Endothelial cell of umbilical vein (primary cell): ENCODE measurements around the gene ZMYND11. TPM values are rescaled to one million over a fixed set of nuclear protein-coding genes. Genes with fewer than 3 reads are reported as not detected.

Experiments used
- BruUV-seq: library from RNA; stranded (reverse); fragments of 400-500 nt; replicated peaks from 2 replicates; lab custom pipeline; 2021; lab: Mats Ljungman, UMichigan
- CTCF ChIA-PET: fragments of 300-600, 350-600 bp; sonication (Branson Sonifier 250); formaldehyde crosslinking; loops from one replicate; lab custom pipeline; 2021; ENCODE audit warnings: antibody characterized with exemption, inconsistent platforms; lab: Charles Lee
- POLR2A ChIA-PET: fragments of 300-600, 350-600 bp; sonication (Branson Sonifier 250); formaldehyde crosslinking; loops from one replicate; lab custom pipeline; 2021; ENCODE audit warnings: antibody characterized with exemption, inconsistent platforms; lab: Charles Lee
- DNase-seq: peaks from one replicate; pipeline ENCODE4 v3.0.0-alpha.2; 2011; ENCODE audit warnings: low read depth, low spot score
- FAIRE-seq: peaks from 2 replicates; lab custom pipeline; 2011; peaks lifted over from hg19 to GRCh38; lab: Jason Lieb, UNC
- H2AFZ ChIP-seq: 2 replicates; pipeline ENCODE4 v1.6.0; 2012; ENCODE audit warnings: low read depth, low read length, control low read depth, inconsistent platforms
- H3K27ac ChIP-seq: 2 replicates; pipeline ENCODE4 v1.5.1; 2011; ENCODE audit warnings: low read depth, mild to moderate bottlenecking, control low read depth, low read length, moderate library complexity; ENCODE audit not compliant: insufficient read depth
- H3K27me3 ChIP-seq, 2 experiments: 2 replicates each; pipeline versions ENCODE4 v1.6.0 to v1.6.1; 2011; ENCODE audit warnings: low read length in 2 of 2, mixed read lengths in 1 of 2; ENCODE audit not compliant: control insufficient read depth in 2 of 2, insufficient read depth in 2 of 2
- H3K36me3 ChIP-seq, 2 experiments: 2 replicates in 1 of 2; 3 replicates in 1 of 2; pipeline ENCODE4 v1.5.1; 2011; ENCODE audit warnings: low read length in 2 of 2, mild to moderate bottlenecking in 1 of 2, moderate library complexity in 1 of 2; ENCODE audit not compliant: control insufficient read depth in 2 of 2, insufficient read depth in 2 of 2; ENCODE audit errors: extremely low read depth in 1 of 2
- H3K4me1 ChIP-seq: 3 replicates; pipeline ENCODE4 v1.5.1; 2011; ENCODE audit warnings: mild to moderate bottlenecking, low read length; ENCODE audit not compliant: control insufficient read depth, insufficient read depth; ENCODE audit errors: extremely low read depth
- H3K4me2 ChIP-seq: 2 replicates; pipeline ENCODE4 v1.6.1; 2011; ENCODE audit warnings: low read length, control low read depth, mixed read lengths; ENCODE audit not compliant: insufficient read depth
- H3K4me3 ChIP-seq, 3 experiments: fragments of 200-600 bp in 1 of 3; sonication (generic), shearing (Covaris generic) in 1 of 3; replicated peaks in 1 of 3; 2 replicates each; pipeline ENCODE4 v1.5.1; 2011 to 2016; ENCODE audit warnings: control low read depth in 3 of 3, low read length in 3 of 3, mild to moderate bottlenecking in 2 of 3, inconsistent platforms in 1 of 3, low read depth in 1 of 3, moderate library complexity in 1 of 3; ENCODE audit not compliant: insufficient read depth in 1 of 3
- H3K79me2 ChIP-seq: 2 replicates; pipeline ENCODE4 v1.6.0; 2012; ENCODE audit warnings: low read length, inconsistent platforms; ENCODE audit not compliant: control insufficient read depth, insufficient read depth
- H3K9ac ChIP-seq: replicated peaks from 2 replicates; pipeline ENCODE3; 2011; ENCODE audit warnings: low read length, control low read depth; ENCODE audit not compliant: insufficient read depth; ENCODE audit errors: extremely low read depth
- H3K9me1 ChIP-seq: replicated peaks from 3 replicates; pipeline ENCODE4 v1.6.0; 2011; ENCODE audit warnings: mild to moderate bottlenecking, low read length; ENCODE audit not compliant: control insufficient read depth, insufficient read depth; ENCODE audit errors: extremely low read depth
- H3K9me3 ChIP-seq: replicated peaks from 2 replicates; pipeline ENCODE4 v1.5.1; 2012; ENCODE audit warnings: low read length, inconsistent platforms; ENCODE audit not compliant: control insufficient read depth, insufficient read depth
- H4K20me1 ChIP-seq: replicated peaks from 2 replicates; pipeline ENCODE3; 2011; ENCODE audit warnings: mild to moderate bottlenecking, low read length; ENCODE audit not compliant: control insufficient read depth, insufficient read depth; ENCODE audit errors: extremely low read depth
- CTCF ChIP-seq, 2 donors: IDR thresholded peaks; 1 replicate in 1 of 2; 2 replicates in 1 of 2; pipeline ENCODE4 v1.5.1; 2011; ENCODE audit warnings: low read length in 2 of 2, mild to moderate bottlenecking in 2 of 2, moderate library complexity in 2 of 2, control low read depth in 1 of 2, inconsistent platforms in 1 of 2, low read depth in 1 of 2; ENCODE audit not compliant: insufficient read depth in 1 of 2; ENCODE audit errors: extremely low read depth in 1 of 2
- EZH2 ChIP-seq: IDR thresholded peaks from 2 replicates; pipeline ENCODE4 v1.6.1; 2012; ENCODE audit warnings: borderline replicate concordance, low read depth, mild to moderate bottlenecking, moderate library complexity, low read length, inconsistent platforms; ENCODE audit not compliant: severe bottlenecking
- FOS ChIP-seq: IDR thresholded peaks from 2 replicates; pipeline ENCODE4 v1.6.1; 2011; ENCODE audit warnings: mild to moderate bottlenecking, low read length, moderate library complexity, borderline replicate concordance; ENCODE audit not compliant: insufficient read depth
- GATA2 ChIP-seq: IDR thresholded peaks from 2 replicates; pipeline ENCODE4 v1.7.0; 2011; ENCODE audit warnings: low read depth, mild to moderate bottlenecking, moderate library complexity, mixed read lengths, low read length; ENCODE audit not compliant: insufficient read length, insufficient read depth
- JUN ChIP-seq: IDR thresholded peaks from 2 replicates; pipeline ENCODE4 v1.6.1; 2011; ENCODE audit warnings: borderline replicate concordance, low read depth; ENCODE audit not compliant: insufficient read length, insufficient read depth
- MYC ChIP-seq: IDR thresholded peaks from one replicate; pipeline ENCODE4 v1.6.1; 2011; ENCODE audit warnings: mild to moderate bottlenecking, low read depth, low read length
- POLR2A ChIP-seq: IDR thresholded peaks from 2 replicates; pipeline ENCODE4 v1.6.1; 2012; ENCODE audit warnings: low read depth, mild to moderate bottlenecking, control low read depth, low read length
- POLR2AphosphoS5 ChIP-seq: IDR thresholded peaks from 2 replicates; pipeline ENCODE4 v1.6.1; 2012; ENCODE audit warnings: low read depth, mild to moderate bottlenecking, control low read depth, low read length, moderate library complexity; ENCODE audit not compliant: insufficient read depth
- dilution Hi-C: fragments of 300-500 bp; cut with MboI; formaldehyde crosslinking; loops from one replicate; pipeline ENCODE4 v1.15.0; 2019; ENCODE audit warnings: low sequenced_read_pairs; ENCODE audit not compliant: extremely low pct_ligation_motif_present
- intact Hi-C: fragments of 100-400 bp; cut with micrococcal nuclease; formaldehyde crosslinking; loops from one replicate; pipeline ENCODE4 v1.10.0; 2022
- polyA plus RNA-seq, 4 experiments: library from polyadenylated mRNA; depleted of rRNA in 3 of 4; stranded (reverse) in 3 of 4; unstranded in 1 of 4; fragments of >200 nt; gene quantifications; 2 replicates each; pipeline versions ENCODE4 v1.2.1 to v1.2.3, GENCODE V29; 2011 to 2012; ENCODE audit warnings: missing spikeins in 1 of 4
- total RNA-seq: library from RNA; stranded (reverse); gene quantifications from 2 replicates; pipeline ENCODE4 v1.2.3, GENCODE V29; 2021
- TF ChIP-seq, protein P1 (sequence below): IDR thresholded peaks from 2 replicates; pipeline ENCODE4 v1.6.1; 2011; ENCODE audit not compliant: insufficient read depth, insufficient read length

The ZMYND11 gene
- total and polyA plus RNA-seq, 2 donors (not counting 3 experiments of a cell fraction or from before 2014, with no cell fraction given) = 17.0 to 56.0 TPM

- ChIA-PET POLR2A (no interaction called here), CTCF (no interaction called here)
- peak; percentile 77 for DNase-seq
- Histone ChIP-seq H3K9me3 (no peaks in the 10 kb centered on the region), H3K4me3 (peak overlapping the region in 1 of 3 experiments; percentile 24), H3K9ac (no peak overlapping the region), H3K4me1 (peaks cover 2% of the 10 kb centered on the region), H3K27me3 (peaks cover 0 to under 1% of the 10 kb centered on the region in 2 experiments), H2AFZ (no peak overlapping the region), H3K79me2 (no peaks in the 10 kb centered on the region), H3K4me2 (peak overlapping the region; percentile 49), H3K36me3 (no peaks in the 10 kb centered on the region), H3K9me1 (no peaks in the 10 kb centered on the region), H4K20me1 (no peaks in the 10 kb centered on the region), H3K27ac (no peak overlapping the region)
- peak; percentile 78 for FAIRE-seq
- dilution Hi-C loops (no loop called here), intact Hi-C loops (no loop called here)
- TSS peak; percentile 17 for BruUV-seq
- peak; percentile 8 for TF ChIP-seq FOS
- no peak for TF ChIP-seq POLR2AphosphoS5
- TF ChIP-seq JUN = peak; percentile 31
These were observed 7.4 kb upstream of the ZMYND11 start for GRCh38 chr10:127612-128432.

- no peak overlapping the region for H3K9ac ChIP-seq
- H3K9me1 ChIP-seq = no peaks in the 10 kb centered on the region
- no peak overlapping the region for H2AFZ ChIP-seq
- H3K9me3 ChIP-seq = no peaks in the 10 kb centered on the region
- H3K4me2 ChIP-seq = no peak overlapping the region
- H3K4me1 ChIP-seq = peaks cover 18% of the 10 kb centered on the region
- dilution Hi-C loops = no loop called here
- H4K20me1 ChIP-seq = no peaks in the 10 kb centered on the region
- POLR2A ChIA-PET = no interaction called here
- no TSS peak for BruUV-seq
- no peak overlapping the region for H3K4me3 ChIP-seq
- H3K27me3 ChIP-seq = no peaks in the 10 kb centered on the region
- H3K79me2 ChIP-seq = peaks cover 4% of the 10 kb centered on the region
- CTCF ChIA-PET = no interaction called here
- intact Hi-C loops = no loop called here
- DNase-seq = no peak
- no peaks in the 10 kb centered on the region for H3K36me3 ChIP-seq
- FAIRE-seq = no peak
- no peak overlapping the region for H3K27ac ChIP-seq
- TF ChIP-seq FOS (no peak), MYC (no peak), GATA2 (no peak), POLR2AphosphoS5 (no peak), CTCF (IDR thresholded peaks at IDR 0.05; ENCODE audit: extremely low read depth in 1 of 2, insufficient read depth in 1 of 2, low read depth in 1 of 2, low read length in 2 of 2) (no peak), JUN (no peak), EZH2 (no peak), POLR2A (no peak)
- TF ChIP-seq, protein P1, sequence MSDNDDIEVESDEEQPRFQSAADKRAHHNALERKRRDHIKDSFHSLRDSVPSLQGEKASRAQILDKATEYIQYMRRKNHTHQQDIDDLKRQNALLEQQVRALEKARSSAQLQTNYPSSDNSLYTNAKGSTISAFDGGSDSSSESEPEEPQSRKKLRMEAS = no peak
These were observed 5.4 kb upstream of the ZMYND11 start for GRCh38 chr10:129810-130209.
